Kidney epithelial cell (primary cell): ENCODE data around the gene CDSN. TPM values are rescaled to one million over a fixed set of nuclear protein-coding genes. Genes with fewer than 3 reads are reported as not detected.

Experiments
- DNase-seq: peaks from one replicate; pipeline ENCODE4 v3.0.0-alpha.2; 2010; ENCODE audit warnings: low read depth
- H3K27me3 ChIP-seq: 2 replicates; pipeline ENCODE4 v1.6.0; 2011; ENCODE audit warnings: low read length; ENCODE audit not compliant: control insufficient read depth, insufficient read depth
- H3K36me3 ChIP-seq: 2 replicates; pipeline ENCODE4 v1.5.1; 2011; ENCODE audit warnings: low read length; ENCODE audit not compliant: control insufficient read depth, insufficient read depth
- H3K4me3 ChIP-seq: 2 replicates; pipeline ENCODE4 v1.5.1; 2011; ENCODE audit warnings: low read depth, mild to moderate bottlenecking, control low read depth, low read length
- total RNA-seq: library from RNA; depleted of rRNA; stranded (reverse); fragments of >200 nt; gene quantifications from 2 replicates; pipeline ENCODE4 v1.2.3, GENCODE V29; 2015
- TF ChIP-seq, protein P1 (sequence below): IDR thresholded peaks from 2 replicates; pipeline ENCODE4 v1.5.1; 2011; ENCODE audit warnings: mild to moderate bottlenecking, moderate library complexity, low read length, control low read depth, inconsistent platforms; ENCODE audit not compliant: insufficient read depth, poor library complexity, severe bottlenecking

The CDSN gene
- total RNA-seq, 1 donor from 2014 or later = not detected

DNA sequence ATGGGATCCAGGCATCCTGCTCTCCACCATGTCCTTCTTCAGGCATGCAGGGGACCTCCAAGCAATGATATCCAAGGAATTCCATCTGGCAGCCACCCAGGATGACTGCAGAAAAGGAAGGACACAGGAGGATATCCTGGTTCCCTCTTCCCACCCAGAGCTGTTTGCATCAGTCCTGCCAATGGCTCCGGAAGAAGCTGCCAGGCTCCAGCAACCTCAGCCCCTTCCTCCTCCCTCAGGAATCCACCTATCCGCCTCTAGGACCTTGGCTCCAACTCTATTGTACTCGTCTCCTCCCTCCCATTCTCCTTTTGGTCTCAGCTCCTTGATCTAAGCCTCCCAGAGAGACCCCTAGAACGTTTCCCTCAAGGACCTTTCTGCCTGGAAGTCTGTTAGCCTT lies 19.4 kb upstream of the CDSN start:
- no peak overlapping the region for H3K4me3 ChIP-seq
- DNase-seq = no peak
- TF ChIP-seq, protein P1, sequence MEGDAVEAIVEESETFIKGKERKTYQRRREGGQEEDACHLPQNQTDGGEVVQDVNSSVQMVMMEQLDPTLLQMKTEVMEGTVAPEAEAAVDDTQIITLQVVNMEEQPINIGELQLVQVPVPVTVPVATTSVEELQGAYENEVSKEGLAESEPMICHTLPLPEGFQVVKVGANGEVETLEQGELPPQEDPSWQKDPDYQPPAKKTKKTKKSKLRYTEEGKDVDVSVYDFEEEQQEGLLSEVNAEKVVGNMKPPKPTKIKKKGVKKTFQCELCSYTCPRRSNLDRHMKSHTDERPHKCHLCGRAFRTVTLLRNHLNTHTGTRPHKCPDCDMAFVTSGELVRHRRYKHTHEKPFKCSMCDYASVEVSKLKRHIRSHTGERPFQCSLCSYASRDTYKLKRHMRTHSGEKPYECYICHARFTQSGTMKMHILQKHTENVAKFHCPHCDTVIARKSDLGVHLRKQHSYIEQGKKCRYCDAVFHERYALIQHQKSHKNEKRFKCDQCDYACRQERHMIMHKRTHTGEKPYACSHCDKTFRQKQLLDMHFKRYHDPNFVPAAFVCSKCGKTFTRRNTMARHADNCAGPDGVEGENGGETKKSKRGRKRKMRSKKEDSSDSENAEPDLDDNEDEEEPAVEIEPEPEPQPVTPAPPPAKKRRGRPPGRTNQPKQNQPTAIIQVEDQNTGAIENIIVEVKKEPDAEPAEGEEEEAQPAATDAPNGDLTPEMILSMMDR = no peak
- H3K36me3 ChIP-seq = peaks cover under 1% of the 10 kb centered on the region
- H3K27me3 ChIP-seq = no peaks in the 10 kb centered on the region

DNA sequence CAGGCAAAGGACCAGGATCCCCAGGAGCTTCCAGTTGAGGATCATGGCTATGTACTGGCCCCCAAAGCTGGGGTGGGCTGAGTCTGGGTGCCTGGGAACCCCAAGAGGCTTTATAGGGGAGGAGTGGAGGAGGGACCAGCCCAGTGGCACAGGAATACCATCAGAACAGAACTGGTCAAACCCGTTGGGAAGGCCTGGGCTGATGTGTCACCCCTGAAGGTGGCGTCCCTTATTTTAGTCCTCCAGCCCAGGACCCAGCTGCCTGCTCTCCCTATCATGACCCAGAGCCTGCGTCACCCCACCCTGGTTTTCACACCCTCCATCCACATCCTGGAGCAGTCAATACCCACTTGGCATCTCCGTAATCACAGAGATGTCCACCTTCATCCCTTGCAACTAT lies 18.7 kb upstream of the CDSN start, which contains the start of gene PSORS1C2:
Gene PSORS1C2, minus strand, starts transcription at position 85 of the 400 bp plus-strand sequence. Its CDS starts 40 bp downstream, at position 45.
- Histone ChIP-seq H3K4me3 (no peak within 1 kb of the TSS), H3K36me3 (no peaks in the 10 kb centered on the region), H3K27me3 (no peaks in the 10 kb centered on the region)
- DNase-seq = no peak
- TF ChIP-seq, protein P1 = no peak

DNA sequence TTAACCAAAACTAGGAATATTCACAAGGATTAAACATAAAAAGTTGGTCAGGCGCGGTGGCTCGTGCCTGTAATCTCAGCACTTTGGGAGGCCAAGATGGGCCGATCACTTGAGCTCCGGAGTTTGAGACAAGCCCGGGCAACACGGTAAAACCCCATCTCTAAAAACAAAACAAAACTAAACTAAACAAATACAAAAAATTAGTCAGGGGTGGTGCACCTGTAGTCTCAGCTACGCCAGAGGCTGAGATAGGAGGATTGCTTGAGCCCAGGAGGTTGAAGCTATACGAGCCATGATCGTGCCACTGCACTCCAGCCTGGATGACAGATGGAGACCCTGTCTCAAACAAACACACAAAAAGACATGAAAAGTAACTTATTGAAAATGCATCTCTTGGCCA lies 15.5 kb upstream of the CDSN start:
- Histone ChIP-seq H3K27me3 (no peaks in the 10 kb centered on the region), H3K4me3 (no peak overlapping the region), H3K36me3 (no peaks in the 10 kb centered on the region)
- TF ChIP-seq, protein P1 = no peak
- DNase-seq = no peak

DNA sequence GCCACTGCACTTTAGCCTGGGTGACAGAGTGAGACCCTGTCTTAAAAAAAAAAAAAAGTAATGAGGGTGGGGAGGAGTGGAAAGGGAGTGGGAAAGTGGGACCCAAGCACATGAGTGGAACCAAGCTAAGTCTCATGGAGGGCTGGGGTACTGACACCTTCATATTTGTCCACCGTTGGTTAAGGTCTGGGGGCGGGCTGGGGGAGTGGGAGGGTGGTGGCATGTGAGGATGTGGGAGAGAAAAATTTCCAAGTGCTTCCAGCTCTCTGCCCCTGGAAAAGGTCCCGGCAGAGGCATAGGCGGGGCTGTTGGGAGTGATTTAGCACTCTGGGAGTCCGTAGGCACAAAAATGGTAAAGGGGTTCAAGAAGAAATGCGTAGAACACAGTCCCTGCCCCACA lies 12.6 kb upstream of the CDSN start:
- Histone ChIP-seq H3K36me3 (no peaks in the 10 kb centered on the region), H3K27me3 (no peaks in the 10 kb centered on the region), H3K4me3 (no peak overlapping the region)
- TF ChIP-seq, protein P1 = no peak
- DNase-seq = no peak

DNA sequence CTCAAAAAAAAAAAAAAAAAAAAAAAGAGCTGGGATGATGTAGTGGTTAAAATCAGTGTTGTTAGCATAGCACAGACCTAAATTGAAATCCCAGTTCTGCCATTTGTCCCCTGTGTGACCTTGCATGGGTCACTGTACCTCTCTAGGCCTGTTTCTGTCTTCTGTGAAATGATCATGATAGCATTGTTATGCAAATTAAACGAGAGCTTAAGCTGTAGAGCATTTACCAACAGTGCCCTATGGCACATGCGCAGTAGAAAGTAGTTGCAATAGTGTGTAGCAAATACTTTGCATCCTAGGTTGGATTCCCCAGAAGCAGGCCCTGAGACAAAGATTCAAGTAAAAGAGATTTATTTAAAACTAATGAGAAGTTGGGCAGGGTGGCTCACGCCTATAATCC lies 11.3 kb upstream of the CDSN start:
- TF ChIP-seq, protein P1 = no peak
- H3K36me3 ChIP-seq = no peaks in the 10 kb centered on the region
- DNase-seq = no peak

DNA sequence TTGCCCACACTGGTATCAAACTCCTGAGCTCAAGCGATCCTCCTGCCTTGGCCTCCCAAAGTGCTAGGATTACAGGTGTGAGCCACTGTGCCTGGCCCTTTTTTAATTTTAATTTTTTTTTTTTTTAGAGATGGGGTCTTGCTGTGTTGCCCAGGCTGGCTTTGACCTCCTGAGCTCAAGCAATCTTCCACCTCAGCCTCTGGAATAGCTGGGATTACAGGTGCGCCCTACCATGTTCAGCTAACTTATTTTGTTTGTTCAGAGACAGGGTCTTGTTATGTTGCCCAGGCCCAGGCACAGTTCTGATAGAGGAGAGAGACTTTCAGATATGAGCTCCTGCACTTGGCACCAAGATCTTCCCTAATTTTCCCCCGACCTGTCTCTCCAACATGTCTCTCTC lies 10.5 kb upstream of the CDSN start:
- no peaks in the 10 kb centered on the region for H3K36me3 ChIP-seq
- TF ChIP-seq, protein P1 = no peak
- DNase-seq = no peak
- no peaks in the 10 kb centered on the region for H3K27me3 ChIP-seq
- no peak overlapping the region for H3K4me3 ChIP-seq

More for the DNA sequence above, 11.3 kb upstream of the CDSN start:
- no peak overlapping the region for H3K4me3 ChIP-seq
- no peaks in the 10 kb centered on the region for H3K27me3 ChIP-seq
